GM18505 (cell line): ENCODE results near the gene SREBF1.

Experiments used
- ATAC-seq: cut with Tn5 transposase; IDR thresholded peaks from one replicate; pipeline ENCODE4 v1.9.1; 2021; ENCODE audit not compliant: unreplicated experiment
- POLR2A ChIP-seq: IDR thresholded peaks from 4 replicates; pipeline ENCODE4 v1.6.1; 2011; ENCODE audit warnings: borderline replicate concordance; ENCODE audit not compliant: insufficient read depth, insufficient read length; ENCODE audit errors: extremely low read depth

SREBF1 gene

GRCh38 chr17:17780922-17781590 is 55.7 kb downstream of the SREBF1 start:
- no peak for TF ChIP-seq POLR2A
- no peak for ATAC-seq

GRCh38 chr17:17779015-17779611 is 57.7 kb downstream of the SREBF1 start:
- ATAC-seq = no peak
- no peak for TF ChIP-seq POLR2A

GRCh38 chr17:17778308-17779014 is 58.3 kb downstream of the SREBF1 start:
- no peak for TF ChIP-seq POLR2A
- ATAC-seq = no peak

- no peak for ATAC-seq
- TF ChIP-seq POLR2A = no peak
Observed at GRCh38 chr17:17776889-17777288, 59.9 kb downstream of the SREBF1 start.

DNA sequence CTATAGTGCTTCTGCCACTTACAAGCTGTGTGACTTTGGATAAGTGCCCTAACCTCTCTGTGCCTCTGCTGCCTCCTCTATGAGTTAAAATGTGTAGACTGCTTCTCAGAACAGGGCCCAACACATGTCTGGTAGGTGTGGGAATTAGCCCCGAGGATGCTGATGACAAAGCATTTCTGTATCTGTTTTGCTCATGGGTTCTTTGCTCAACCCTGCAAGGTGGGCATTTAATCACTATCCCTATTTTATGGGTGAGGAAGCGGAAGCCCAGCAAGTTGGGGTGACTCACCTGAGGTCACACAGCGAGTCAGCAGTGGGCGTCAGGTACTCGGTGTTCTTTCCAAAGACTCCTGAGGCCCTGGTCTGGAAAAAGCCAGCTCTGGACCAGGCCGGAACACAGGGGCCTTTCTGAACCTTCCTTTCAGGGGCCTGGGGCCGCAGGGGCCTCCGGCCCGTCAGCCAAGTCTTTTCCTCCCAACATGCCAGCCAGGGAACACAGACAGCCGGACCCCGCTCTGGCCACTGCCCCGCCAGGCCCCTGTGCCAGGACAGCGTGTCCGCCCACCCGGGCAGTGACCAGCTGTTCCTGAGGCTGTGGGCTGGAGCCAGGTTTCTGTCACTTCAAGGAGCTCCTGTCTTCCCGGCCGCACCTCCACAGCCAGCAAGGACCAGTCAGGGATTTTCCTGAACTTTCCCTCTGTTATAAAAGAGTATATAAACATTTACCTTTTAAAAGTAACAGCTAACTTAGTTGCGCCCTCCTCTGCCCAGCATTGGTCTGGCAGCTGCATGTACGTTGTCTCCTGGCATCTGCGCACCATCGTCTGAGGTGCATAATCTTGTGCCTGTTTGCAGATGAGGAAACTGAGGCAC is 62.5 kb downstream of the SREBF1 start:
- no peak for ATAC-seq
- TF ChIP-seq POLR2A = no peak

- TF ChIP-seq POLR2A = no peak
- ATAC-seq = no peak
Observed at GRCh38 chr17:17772231-17772630, 64.6 kb downstream of the SREBF1 start.

- no peak for ATAC-seq
- TF ChIP-seq POLR2A = no peak
Observed at GRCh38 chr17:17771498-17772201, 65.1 kb downstream of the SREBF1 start.

- no peak for ATAC-seq
- no peak for TF ChIP-seq POLR2A
Observed at GRCh38 chr17:17770632-17771044, 66.1 kb downstream of the SREBF1 start.

DNA sequence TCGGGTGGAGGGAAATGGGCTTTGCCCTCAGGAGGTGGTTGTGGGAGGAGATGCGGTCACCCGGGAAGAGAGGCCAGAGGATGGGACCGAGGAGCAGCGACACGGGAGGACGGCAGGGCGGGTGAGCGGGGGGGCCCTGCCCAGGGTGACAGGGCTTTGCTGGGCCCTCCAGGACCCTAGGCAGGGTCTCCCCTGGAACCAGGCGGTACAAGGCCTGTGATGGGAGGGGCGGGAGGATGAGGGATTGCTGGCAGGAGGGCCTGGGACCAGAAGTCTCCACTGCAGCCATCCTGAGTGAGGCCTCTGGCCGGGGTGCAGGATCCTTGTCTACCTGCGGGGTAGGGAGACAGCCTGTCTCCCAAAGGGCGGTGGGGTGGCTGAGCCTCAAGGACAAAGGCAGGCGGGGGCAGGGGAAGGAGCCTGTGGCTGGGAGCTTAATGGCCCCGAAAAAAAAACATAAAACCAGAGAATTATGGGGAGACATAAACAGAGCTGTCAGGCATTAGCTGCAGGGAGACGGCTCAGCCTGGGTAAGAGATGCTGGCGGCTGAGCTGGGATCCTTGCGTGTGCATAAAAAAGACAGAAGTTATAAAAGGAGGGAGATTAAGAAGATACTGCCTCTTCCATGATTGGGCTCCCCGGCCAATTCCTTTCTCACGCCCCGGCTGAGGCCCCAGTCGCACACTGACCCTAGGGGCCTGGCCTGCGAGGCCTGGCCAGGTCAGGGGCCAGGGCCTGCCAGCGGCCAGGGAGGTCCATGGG is 66.7 kb downstream of the SREBF1 start:
- no peak for TF ChIP-seq POLR2A
- no peak for ATAC-seq

- no peak for TF ChIP-seq POLR2A
- no peak for ATAC-seq
Observed at GRCh38 chr17:17768424-17769088, 68.2 kb downstream of the SREBF1 start.

DNA sequence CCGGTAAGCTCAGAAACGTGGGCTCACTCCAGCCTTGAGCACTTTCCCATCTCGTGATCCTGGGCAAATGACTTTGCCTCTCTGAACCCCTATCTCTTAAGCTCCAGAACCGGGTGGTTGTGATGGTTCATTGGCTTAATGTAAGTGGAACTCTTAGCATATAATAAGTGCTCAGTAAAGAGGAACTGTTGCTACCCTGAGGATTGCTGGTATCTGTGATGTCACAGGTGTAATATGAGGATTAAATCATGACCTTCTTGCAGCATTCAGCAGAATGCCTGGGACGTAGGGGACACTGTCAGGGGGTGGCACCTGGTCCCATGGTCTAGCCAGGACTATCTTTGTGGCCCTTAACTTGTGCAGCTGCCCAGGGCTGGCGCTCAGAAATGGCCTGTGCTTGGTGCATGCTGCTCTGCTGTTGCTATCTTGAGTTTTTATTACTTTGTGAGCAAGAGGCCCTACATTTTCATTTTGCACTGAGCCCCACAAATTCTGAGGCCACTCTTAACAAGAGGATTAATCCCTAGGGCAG is 68.8 kb downstream of the SREBF1 start:
- ATAC-seq = no peak
- no peak for TF ChIP-seq POLR2A
